Prostate gland (tissue), 2 donors: ENCODE results near the gene CYB561D2. TPM values are rescaled to one million over a fixed set of nuclear protein-coding genes. Genes with fewer than 3 reads are reported as not detected.

Experiments used
- DNase-seq: peaks from one replicate; pipeline ENCODE4 v3.0.0-alpha.2; 2019; ENCODE audit warnings: low spot score
- H3K27ac ChIP-seq, 2 donors: fragments of 200-600 bp; sonication (generic); 2 replicates each; pipeline ENCODE4 v1.5.1; 2017 to 2019
- H3K27me3 ChIP-seq: fragments of 200-600 bp; sonication (generic); replicated peaks from 2 replicates; pipeline ENCODE4 v1.5.1; 2019; ENCODE audit not compliant: insufficient read depth
- H3K36me3 ChIP-seq, 2 donors: fragments of 200-600 bp; sonication (generic); 1 replicate in 1 of 2; 2 replicates in 1 of 2; pipeline versions ENCODE4 v1.5.1 to v1.8.1; 2017 to 2019
- H3K4me1 ChIP-seq: fragments of 200-600 bp; sonication (generic); replicated peaks from 2 replicates; pipeline ENCODE4 v1.5.1; 2019
- H3K4me3 ChIP-seq, 2 donors: fragments of 200-600 bp; sonication (generic); 2 replicates each; pipeline ENCODE4 v1.5.1; 2017 to 2019
- H3K9me3 ChIP-seq: fragments of 200-600 bp; sonication (generic); 2 replicates; pipeline ENCODE4 v1.5.1; 2017
- POLR2A ChIP-seq: fragments of 450-650 bp; IDR thresholded peaks from one replicate; pipeline ENCODE4 v1.6.1; 2016; ENCODE audit warnings: antibody characterized with exemption, mild to moderate bottlenecking
- POLR2AphosphoS5 ChIP-seq: sonication (generic); formaldehyde crosslinking; IDR thresholded peaks from one replicate; pipeline ENCODE4 v1.6.1; 2017; ENCODE audit warnings: antibody characterized with exemption
- WGBS: methylation state at CpG from one replicate; pipeline ENCODE4 v1.1.5; 2018; 5-methylcytosine and 5-hydroxymethylcytosine counted together
- intact Hi-C: fragments of 100-400 bp; cut with DNase I; formaldehyde crosslinking; loops from one replicate; pipeline ENCODE4 v1.14.2; 2022
- total RNA-seq, 2 donors: library from RNA; depleted of rRNA; stranded (reverse); fragments of >200 nt; gene quantifications; one replicate each; pipeline ENCODE4 v1.1.0, GENCODE V29; 2016
- TF ChIP-seq, protein P1 (sequence below), 4 experiments: fragments of 200-600 bp in 2 of 4; fragments of 450-650 bp in 2 of 4; sonication (generic) in 2 of 4; IDR thresholded peaks; 1 replicate in 3 of 4; 2 replicates in 1 of 4; pipeline ENCODE4 v1.5.1; 2016 to 2019; ENCODE audit warnings: antibody characterized with exemption in 4 of 4, mild to moderate bottlenecking in 2 of 4, moderate library complexity in 2 of 4

Gene CYB561D2
- total RNA-seq, 2 donors from 2014 or later = 33.2 to 39.9 TPM

DNA sequence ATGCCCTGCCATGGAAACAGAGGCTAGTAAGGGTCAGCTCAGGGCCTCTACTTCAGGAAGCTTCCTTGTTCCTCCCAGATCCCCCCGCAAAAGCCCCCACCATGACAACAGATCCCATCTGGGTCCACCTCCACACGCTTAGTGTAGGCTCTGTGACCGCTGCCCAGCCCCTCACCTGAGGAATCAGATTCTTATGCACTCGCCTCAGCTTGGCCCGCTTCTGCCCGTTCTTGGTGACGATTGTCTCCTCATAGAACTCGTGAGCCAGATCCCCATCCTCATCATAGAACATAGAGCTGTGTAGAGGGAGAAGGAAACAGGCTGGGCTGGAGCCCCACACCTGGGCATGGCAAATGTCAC, 24.5 kb upstream of the CYB561D2 start:
- Histone ChIP-seq H3K4me3 (no peak overlapping the region), H3K9me3 (no peaks in the 10 kb centered on the region), H3K27me3 (no peaks in the 10 kb centered on the region), H3K27ac (no peak overlapping the region), H3K4me1 (peaks cover 9% of the 10 kb centered on the region), H3K36me3 (peaks cover under 1 to 13% of the 10 kb centered on the region in 2 donors)
- intact Hi-C loops = no loop called here
- WGBS = 79% methylated on average over 8 of the region's 8 CpGs
- TF ChIP-seq POLR2A = no peak
- no peak for TF ChIP-seq POLR2AphosphoS5
- TF ChIP-seq, protein P1, sequence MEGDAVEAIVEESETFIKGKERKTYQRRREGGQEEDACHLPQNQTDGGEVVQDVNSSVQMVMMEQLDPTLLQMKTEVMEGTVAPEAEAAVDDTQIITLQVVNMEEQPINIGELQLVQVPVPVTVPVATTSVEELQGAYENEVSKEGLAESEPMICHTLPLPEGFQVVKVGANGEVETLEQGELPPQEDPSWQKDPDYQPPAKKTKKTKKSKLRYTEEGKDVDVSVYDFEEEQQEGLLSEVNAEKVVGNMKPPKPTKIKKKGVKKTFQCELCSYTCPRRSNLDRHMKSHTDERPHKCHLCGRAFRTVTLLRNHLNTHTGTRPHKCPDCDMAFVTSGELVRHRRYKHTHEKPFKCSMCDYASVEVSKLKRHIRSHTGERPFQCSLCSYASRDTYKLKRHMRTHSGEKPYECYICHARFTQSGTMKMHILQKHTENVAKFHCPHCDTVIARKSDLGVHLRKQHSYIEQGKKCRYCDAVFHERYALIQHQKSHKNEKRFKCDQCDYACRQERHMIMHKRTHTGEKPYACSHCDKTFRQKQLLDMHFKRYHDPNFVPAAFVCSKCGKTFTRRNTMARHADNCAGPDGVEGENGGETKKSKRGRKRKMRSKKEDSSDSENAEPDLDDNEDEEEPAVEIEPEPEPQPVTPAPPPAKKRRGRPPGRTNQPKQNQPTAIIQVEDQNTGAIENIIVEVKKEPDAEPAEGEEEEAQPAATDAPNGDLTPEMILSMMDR (IDR thresholded peaks at IDR 0.05) = no peak
- no peak for DNase-seq

DNA sequence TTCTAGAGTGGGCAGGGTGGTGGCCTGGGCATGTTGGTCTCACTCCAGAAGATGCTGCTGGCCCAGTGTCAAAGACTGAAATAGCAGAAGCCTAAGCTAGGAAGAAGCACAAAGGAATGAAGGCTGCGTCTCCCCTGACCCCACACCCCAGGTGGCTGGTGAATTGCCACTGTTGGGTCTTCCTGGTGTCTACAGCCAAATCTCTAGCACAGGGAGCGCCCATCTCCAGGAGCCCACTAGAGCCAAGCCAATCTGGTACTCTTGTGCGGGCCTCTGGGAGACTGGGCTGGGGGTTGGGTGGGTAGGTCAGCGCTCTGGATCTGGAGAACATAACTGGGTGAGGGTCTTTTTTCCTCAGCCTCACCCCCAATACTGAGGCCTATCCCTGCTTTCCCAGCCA, 23.5 kb upstream of the CYB561D2 start:
- WGBS = 44% methylated on average over 4 of the region's 4 CpGs
- peak overlapping the region; percentile 96 to 99 for H3K4me3 ChIP-seq
- peaks cover 8 to 13% of the 10 kb centered on the region in 2 donors for H3K36me3 ChIP-seq
- no peak for TF ChIP-seq POLR2AphosphoS5
- no peaks in the 10 kb centered on the region for H3K27me3 ChIP-seq
- intact Hi-C loops = no loop called here
- peak overlapping the region in 1 of 2 donors; percentile 77 for H3K27ac ChIP-seq
- no peaks in the 10 kb centered on the region for H3K9me3 ChIP-seq
- DNase-seq = no peak
- peaks cover 9% of the 10 kb centered on the region for H3K4me1 ChIP-seq

DNA sequence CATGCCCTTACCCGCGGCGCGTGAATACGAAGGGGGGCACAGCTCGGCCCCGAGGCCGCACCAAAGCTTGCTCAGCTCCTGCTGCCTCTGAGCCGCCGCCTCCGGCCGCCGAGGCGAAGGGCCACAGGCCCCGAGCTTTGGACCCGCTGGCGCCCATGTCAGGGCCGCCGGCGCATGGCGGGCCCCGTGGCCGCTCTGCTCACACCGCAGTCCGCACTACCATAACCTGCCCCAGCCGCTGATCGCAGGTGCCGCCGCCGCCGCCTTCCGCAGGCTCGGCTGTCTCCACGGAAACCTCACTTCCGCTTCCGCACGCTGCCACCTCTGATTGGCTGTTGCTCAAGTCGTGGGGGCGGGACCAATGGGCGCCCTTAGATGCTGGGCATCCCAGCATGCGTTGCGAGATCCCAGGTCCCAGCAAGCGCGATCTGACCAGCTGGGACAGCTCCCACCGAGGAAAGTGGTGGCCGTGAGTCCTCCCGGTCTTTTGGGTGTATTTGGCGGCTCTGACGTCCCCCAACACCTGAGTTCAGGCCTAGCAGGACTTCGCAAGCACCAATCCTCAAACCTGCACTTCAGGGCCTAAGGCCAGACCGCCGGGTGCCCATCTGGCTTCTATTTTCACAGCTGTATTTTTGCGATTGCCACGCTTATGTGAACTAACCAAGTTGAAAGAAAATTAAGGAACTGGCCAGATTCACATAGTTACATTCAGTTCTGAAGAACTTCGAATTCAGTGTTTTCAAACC, 22.5 kb upstream of the CYB561D2 start, which contains the start of gene TUSC2:
Gene TUSC2 (minus strand): TSS at position 281 of the 749 bp plus-strand sequence. CDS start 124 bp downstream, at position 157.
- peak within 1 kb of the TSS; percentile 73 to 77 for H3K27ac ChIP-seq
- peak within 1 kb of the TSS; percentile 96 to 99 for H3K4me3 ChIP-seq
- WGBS = 1% methylated on average over 53 of the region's 55 CpGs
- peaks cover 10% of the 10 kb centered on the region for H3K4me1 ChIP-seq
- TF ChIP-seq POLR2AphosphoS5 (peak; percentile 99), POLR2A (peak; percentile 69)
- TF ChIP-seq, protein P1 (IDR thresholded peaks at IDR 0.05) = peak in 2 of 4 experiments; percentile 12 to 32
- peak; percentile 98 for DNase-seq
- no peaks in the 10 kb centered on the region for H3K27me3 ChIP-seq
- H3K9me3 ChIP-seq = no peaks in the 10 kb centered on the region
- peaks cover 8 to 13% of the 10 kb centered on the region in 2 donors for H3K36me3 ChIP-seq
- intact Hi-C loops = no loop called here

DNA sequence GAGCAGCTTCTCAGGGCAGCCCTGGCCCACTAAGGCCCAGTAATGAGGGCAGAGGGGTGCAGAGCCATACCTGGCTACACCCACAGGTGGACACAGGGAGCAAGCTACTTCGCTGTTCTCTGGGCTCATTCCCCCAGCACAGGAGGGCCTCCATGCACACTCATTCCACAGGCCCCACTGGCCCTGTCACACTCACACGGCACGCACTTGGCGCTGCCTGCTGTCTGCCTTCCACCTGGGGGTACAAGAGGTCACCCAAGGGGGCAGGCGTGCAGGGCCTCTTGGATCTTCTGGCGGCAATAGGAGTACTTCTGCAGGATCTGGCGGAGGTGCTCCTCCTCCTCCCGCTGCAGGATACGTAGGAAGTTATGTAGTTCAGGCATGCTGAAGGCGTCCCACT, 20.3 kb upstream of the CYB561D2 start:
- no peak overlapping the region for H3K4me3 ChIP-seq
- no peaks in the 10 kb centered on the region for H3K27me3 ChIP-seq
- H3K9me3 ChIP-seq = no peaks in the 10 kb centered on the region
- peaks cover 8 to 13% of the 10 kb centered on the region in 2 donors for H3K36me3 ChIP-seq
- TF ChIP-seq POLR2A = no peak
- TF ChIP-seq, protein P1 (IDR thresholded peaks at IDR 0.05) = no peak
- no peak for TF ChIP-seq POLR2AphosphoS5
- intact Hi-C loops = no loop called here
- DNase-seq = no peak
- 96% methylated on average over 10 of the region's 10 CpGs for WGBS
- no peak overlapping the region for H3K27ac ChIP-seq
- H3K4me1 ChIP-seq = peaks cover 24% of the 10 kb centered on the region

DNA sequence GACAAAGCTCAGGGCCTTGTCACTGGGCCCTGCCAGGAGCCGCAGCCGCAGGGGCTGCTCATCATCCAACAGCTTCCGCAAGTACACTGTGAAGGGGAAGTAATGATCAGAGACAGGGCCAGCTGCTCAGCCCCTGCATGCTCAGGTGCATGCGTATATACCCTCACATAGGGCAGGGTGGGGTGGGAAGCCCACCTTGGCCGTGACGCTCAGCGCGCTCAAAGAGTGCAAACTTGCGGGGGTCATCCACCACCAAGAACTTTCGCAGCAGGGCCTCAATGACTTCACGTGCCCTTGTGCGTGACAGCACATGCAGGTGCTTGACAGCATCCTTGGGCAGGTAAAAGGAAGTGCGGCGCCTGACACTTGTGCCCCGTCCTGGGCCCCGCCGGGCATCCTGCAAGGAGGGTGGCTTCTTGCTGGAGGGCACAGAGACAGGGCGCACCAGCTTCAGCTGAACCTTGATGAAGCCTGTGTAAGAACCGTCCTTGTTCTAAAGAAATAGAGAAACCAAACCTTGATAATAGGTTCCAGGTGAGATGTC, 19.2 kb upstream of the CYB561D2 start:
- TF ChIP-seq POLR2A (no peak), POLR2AphosphoS5 (no peak)
- TF ChIP-seq, protein P1 (IDR thresholded peaks at IDR 0.05) = no peak
- Histone ChIP-seq H3K4me3 (no peak overlapping the region), H3K27ac (no peak overlapping the region), H3K4me1 (peaks cover 35% of the 10 kb centered on the region), H3K36me3 (peaks cover 8 to 13% of the 10 kb centered on the region in 2 donors), H3K27me3 (no peaks in the 10 kb centered on the region), H3K9me3 (no peaks in the 10 kb centered on the region)
- DNase-seq = no peak
- 93% methylated on average over 19 of the region's 19 CpGs for WGBS
- intact Hi-C loops = no loop called here
